Mesendoderm (in vitro differentiated cells): Measurements from ENCODE around the gene SEMA6D.
A peak's percentile ranks its signal among the peaks of the same experiment; 100 is the strongest.

Source experiments
- DNase-seq: peaks from one replicate; pipeline ENCODE4 v3.0.0; 2013
- H2AK5ac ChIP-seq: 2 replicates; pipeline ENCODE4 v1.6.1; 2013; ENCODE audit warnings: low read length, inconsistent platforms
- H2BK120ac ChIP-seq: 2 replicates; pipeline ENCODE4 v1.6.1; 2013; ENCODE audit warnings: low read depth, mild to moderate bottlenecking, low read length, moderate library complexity, mixed read lengths
- H2BK15ac ChIP-seq: replicated peaks from 2 replicates; pipeline ENCODE4 v1.6.1; 2013; ENCODE audit warnings: low read depth, mild to moderate bottlenecking, moderate library complexity
- H2BK5ac ChIP-seq: 2 replicates; pipeline ENCODE4 v1.6.1; 2013; ENCODE audit warnings: low read length, inconsistent platforms
- H3K18ac ChIP-seq: 2 replicates; pipeline ENCODE4 v1.6.1; 2013; ENCODE audit warnings: mild to moderate bottlenecking, low read length, mixed read lengths
- H3K23ac ChIP-seq: one replicate; pipeline ENCODE4 v1.6.1; 2013; ENCODE audit warnings: low read length
- H3K27ac ChIP-seq: 2 replicates; pipeline ENCODE4 v1.5.1; 2013; ENCODE audit warnings: low read depth, mild to moderate bottlenecking, inconsistent platforms, low read length, moderate library complexity
- H3K27me3 ChIP-seq: 2 replicates; pipeline ENCODE4 v1.6.1; 2013; ENCODE audit warnings: low read length, control low read depth, mild to moderate bottlenecking, inconsistent platforms; ENCODE audit not compliant: insufficient read depth, poor library complexity
- H3K36me3 ChIP-seq: 2 replicates; pipeline ENCODE4 v1.6.1; 2013; ENCODE audit warnings: low read length, inconsistent platforms; ENCODE audit not compliant: control insufficient read depth, insufficient read depth
- H3K4ac ChIP-seq: one replicate; pipeline ENCODE4 v1.6.1; 2013; ENCODE audit warnings: low read depth, mild to moderate bottlenecking, low read length, moderate library complexity
- H3K4me1 ChIP-seq: 2 replicates; pipeline ENCODE4 v1.6.1; 2013; ENCODE audit warnings: low read depth, low read length, inconsistent platforms; ENCODE audit not compliant: control insufficient read depth
- H3K4me2 ChIP-seq: 2 replicates; pipeline ENCODE4 v1.6.1; 2013; ENCODE audit warnings: low read length
- H3K4me3 ChIP-seq: 2 replicates; pipeline ENCODE4 v1.5.1; 2013; ENCODE audit warnings: mild to moderate bottlenecking, low read length
- H3K56ac ChIP-seq: one replicate; pipeline ENCODE4 v1.6.1; 2013; ENCODE audit warnings: low read length
- H3K79me1 ChIP-seq: 2 replicates; pipeline ENCODE4 v1.6.1; 2013; ENCODE audit warnings: low read length, inconsistent platforms
- H3K79me2 ChIP-seq: 2 replicates; pipeline ENCODE4 v1.6.1; 2013; ENCODE audit warnings: mild to moderate bottlenecking, low read length; ENCODE audit not compliant: control insufficient read depth, insufficient read depth
- H3K9ac ChIP-seq: 2 replicates; pipeline ENCODE4 v1.6.1; 2013; ENCODE audit warnings: low read length, inconsistent platforms
- H4K5ac ChIP-seq: one replicate; pipeline ENCODE4 v1.6.1; 2013; ENCODE audit warnings: low read length
- H4K8ac ChIP-seq: one replicate; pipeline ENCODE4 v1.6.1; 2013; ENCODE audit warnings: low read depth, mild to moderate bottlenecking, control low read depth, low read length, moderate library complexity
- WGBS: extraction: QIAGEN DNeasy Blood & Tissue Kit; methylation state at CpG from one replicate; pipeline ENCODE4 v1.1.7; 2013; ENCODE audit warnings: low lambda C conversion rate, missing lambda C conversion rate; ENCODE audit not compliant: insufficient coverage; ENCODE audit errors: extremely low coverage; 5-methylcytosine and 5-hydroxymethylcytosine counted together

SEMA6D gene

DNA sequence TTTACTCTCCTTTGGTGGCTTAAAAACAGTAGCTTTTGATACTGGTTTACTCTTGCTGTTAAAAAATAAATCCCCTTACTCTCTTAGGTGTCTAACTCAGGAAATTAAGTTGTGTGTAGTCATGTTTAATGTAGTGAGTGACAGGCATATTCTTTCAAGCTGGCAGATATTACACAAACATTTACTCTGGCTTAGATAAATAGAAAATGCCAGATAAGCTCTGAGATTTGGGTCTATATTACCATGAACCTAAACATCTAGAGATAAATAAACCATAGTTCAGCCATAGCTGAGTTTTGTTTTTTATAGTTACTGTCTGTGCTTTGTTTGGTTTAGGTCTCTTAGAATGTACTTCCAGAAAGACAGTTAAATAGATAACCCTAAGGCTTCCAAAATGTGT, 2.4 kb downstream of the SEMA6D start:
- Histone ChIP-seq H3K27me3 (no peaks in the 10 kb centered on the region), H4K8ac (no peak overlapping the region), H3K79me2 (peaks cover 2% of the 10 kb centered on the region), H3K4me2 (no peak overlapping the region), H2BK5ac (no peak overlapping the region), H3K4ac (no peak overlapping the region), H3K79me1 (no peaks in the 10 kb centered on the region), H3K36me3 (no peaks in the 10 kb centered on the region), H2BK15ac (no peak overlapping the region), H3K23ac (no peak overlapping the region), H3K56ac (no peak overlapping the region), H3K27ac (no peak overlapping the region), H3K4me1 (peaks cover 8% of the 10 kb centered on the region), H2BK120ac (no peak overlapping the region), H4K5ac (no peak overlapping the region), H3K18ac (no peak overlapping the region), H2AK5ac (no peak overlapping the region), H3K9ac (peak overlapping the region; percentile 42), H3K4me3 (no peak overlapping the region)
- no peak for DNase-seq

- Histone ChIP-seq H4K8ac (no peak overlapping the region), H3K27me3 (no peaks in the 10 kb centered on the region), H3K56ac (peak overlapping the region; percentile 51), H3K79me1 (no peaks in the 10 kb centered on the region), H3K4me3 (peak overlapping the region; percentile 4), H3K79me2 (peaks cover 2% of the 10 kb centered on the region), H3K9ac (peak overlapping the region; percentile 30), H2AK5ac (no peak overlapping the region), H3K23ac (no peak overlapping the region), H2BK15ac (no peak overlapping the region), H2BK120ac (no peak overlapping the region), H3K27ac (no peak overlapping the region), H3K18ac (no peak overlapping the region), H2BK5ac (no peak overlapping the region), H3K4me1 (peaks cover 8% of the 10 kb centered on the region), H4K5ac (no peak overlapping the region), H3K36me3 (no peaks in the 10 kb centered on the region), H3K4me2 (peak overlapping the region; percentile 26), H3K4ac (no peak overlapping the region)
- DNase-seq, result no peak
- WGBS, result no CpG with 5 or more reads among the region's 4 CpGs
Observed at GRCh38 chr15:47720555-47720954, 3.2 kb downstream of the SEMA6D start.

DNA sequence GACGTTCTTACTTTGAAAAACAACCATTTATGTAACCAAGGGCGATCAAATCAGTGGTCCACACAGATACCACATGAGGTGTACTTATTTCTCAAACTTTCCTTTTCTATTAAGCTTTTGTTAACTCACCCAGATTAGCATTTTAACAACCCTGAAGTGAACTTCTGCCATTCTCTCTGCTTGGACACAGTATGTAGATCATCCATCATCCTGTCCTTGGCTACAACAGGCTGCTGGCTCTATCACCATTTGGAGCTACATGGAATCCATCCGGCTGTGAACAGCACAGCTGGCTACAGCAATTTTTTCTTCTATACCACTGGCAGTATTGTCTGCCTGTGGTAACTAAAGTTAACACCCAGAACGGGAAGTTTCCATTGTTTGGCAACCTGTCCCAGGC, 4.4 kb downstream of the SEMA6D start:
- Histone ChIP-seq H3K79me1 (no peaks in the 10 kb centered on the region), H3K79me2 (peaks cover 2% of the 10 kb centered on the region), H3K36me3 (no peaks in the 10 kb centered on the region), H3K9ac (no peak overlapping the region), H3K4ac (no peak overlapping the region), H3K4me3 (no peak overlapping the region), H4K8ac (no peak overlapping the region), H3K27ac (no peak overlapping the region), H2BK120ac (no peak overlapping the region), H2BK5ac (no peak overlapping the region), H3K4me1 (peaks cover 6% of the 10 kb centered on the region), H2BK15ac (no peak overlapping the region), H2AK5ac (no peak overlapping the region), H3K56ac (no peak overlapping the region), H3K27me3 (no peaks in the 10 kb centered on the region), H3K23ac (no peak overlapping the region), H3K18ac (no peak overlapping the region), H3K4me2 (no peak overlapping the region), H4K5ac (no peak overlapping the region)
- no peak for DNase-seq
- WGBS, result no CpG with 5 or more reads among the region's 4 CpGs

DNA sequence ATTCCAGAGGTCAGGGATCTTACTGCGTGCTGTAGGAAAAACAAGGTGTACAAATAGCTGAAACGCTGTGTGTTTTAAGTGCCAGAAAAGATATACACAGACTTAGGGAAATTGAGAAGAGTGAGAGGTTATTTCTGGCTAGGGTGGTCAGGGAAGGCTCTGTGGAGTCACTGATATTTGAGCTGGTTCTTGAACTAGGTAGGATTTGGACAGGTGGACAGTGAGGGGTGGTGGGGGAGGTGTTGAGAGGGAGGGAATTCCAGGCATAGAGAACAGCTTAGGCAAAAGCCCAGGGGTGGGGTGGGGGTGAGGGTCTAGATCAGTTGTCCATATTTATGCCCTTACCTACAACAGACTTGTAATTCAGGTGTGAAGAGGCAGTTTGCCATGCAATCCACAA, 7.0 kb downstream of the SEMA6D start:
- Histone ChIP-seq H2BK15ac (no peak overlapping the region), H3K27ac (no peak overlapping the region), H3K36me3 (no peaks in the 10 kb centered on the region), H4K5ac (no peak overlapping the region), H4K8ac (no peak overlapping the region), H2AK5ac (no peak overlapping the region), H3K9ac (no peak overlapping the region), H3K79me1 (no peaks in the 10 kb centered on the region), H3K18ac (no peak overlapping the region), H3K79me2 (peaks cover 2% of the 10 kb centered on the region), H2BK120ac (no peak overlapping the region), H3K27me3 (no peaks in the 10 kb centered on the region), H3K4ac (no peak overlapping the region), H2BK5ac (no peak overlapping the region), H3K4me3 (no peak overlapping the region), H3K56ac (no peak overlapping the region), H3K4me2 (no peak overlapping the region), H3K23ac (no peak overlapping the region), H3K4me1 (peaks cover 13% of the 10 kb centered on the region)
- no CpG with 5 or more reads among the region's 2 CpGs for WGBS
- no peak for DNase-seq

DNA sequence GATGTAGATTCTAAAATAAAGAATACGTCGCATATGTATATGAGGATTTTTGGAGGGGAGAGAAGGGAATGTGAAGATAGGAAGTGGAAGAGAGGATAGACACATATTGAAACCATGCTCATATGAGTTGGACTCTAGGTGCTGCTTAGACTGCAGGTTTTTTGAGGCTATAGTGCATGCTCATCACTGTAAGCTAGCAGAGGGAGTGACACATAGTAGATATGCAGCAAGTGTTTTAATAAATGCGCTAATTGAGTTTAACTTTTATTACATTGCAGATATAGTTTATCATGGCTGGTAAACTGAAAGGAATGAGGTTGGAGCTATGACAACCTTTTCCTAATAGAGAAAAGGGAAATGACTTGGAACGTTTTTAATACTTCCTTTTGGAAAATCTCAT, 7.7 kb downstream of the SEMA6D start:
- Histone ChIP-seq H3K23ac (no peak overlapping the region), H2BK120ac (no peak overlapping the region), H3K9ac (no peak overlapping the region), H2BK15ac (no peak overlapping the region), H2BK5ac (no peak overlapping the region), H3K27me3 (no peaks in the 10 kb centered on the region), H2AK5ac (no peak overlapping the region), H3K4me1 (peaks cover 13% of the 10 kb centered on the region), H3K4me3 (no peak overlapping the region), H3K18ac (no peak overlapping the region), H3K79me1 (no peaks in the 10 kb centered on the region), H4K8ac (no peak overlapping the region), H3K4ac (no peak overlapping the region), H4K5ac (no peak overlapping the region), H3K56ac (no peak overlapping the region), H3K4me2 (no peak overlapping the region), H3K79me2 (peaks cover 2% of the 10 kb centered on the region), H3K36me3 (no peaks in the 10 kb centered on the region), H3K27ac (no peak overlapping the region)
- DNase-seq, result no peak
- 100% methylated on average over 2 of the region's 4 CpGs for WGBS

DNA sequence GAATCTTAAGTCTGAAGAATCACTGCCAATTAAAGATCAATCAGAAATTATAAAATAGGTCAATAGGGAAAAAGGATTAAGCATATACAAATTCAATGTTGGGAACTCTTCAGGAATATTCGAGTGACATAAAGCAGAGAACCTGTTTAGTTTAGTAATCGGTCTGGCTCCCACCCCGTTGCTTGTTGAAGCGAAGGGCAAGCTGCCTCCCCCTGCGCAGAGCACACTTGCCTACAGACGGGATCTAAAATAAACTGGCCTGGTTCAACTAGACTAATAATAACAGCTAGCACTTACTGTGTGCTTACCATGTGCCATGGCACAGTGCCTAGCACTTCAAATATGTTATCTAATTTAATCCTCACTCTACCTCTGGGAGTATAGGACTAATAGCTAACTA, 8.6 kb downstream of the SEMA6D start:
- Histone ChIP-seq H3K9ac (no peak overlapping the region), H3K4ac (no peak overlapping the region), H3K36me3 (no peaks in the 10 kb centered on the region), H3K27ac (no peak overlapping the region), H3K79me2 (no peaks in the 10 kb centered on the region), H3K79me1 (no peaks in the 10 kb centered on the region), H2BK5ac (no peak overlapping the region), H3K27me3 (no peaks in the 10 kb centered on the region), H3K18ac (no peak overlapping the region), H3K4me1 (peaks cover 10% of the 10 kb centered on the region), H3K56ac (no peak overlapping the region), H2AK5ac (no peak overlapping the region), H4K5ac (no peak overlapping the region), H2BK120ac (no peak overlapping the region), H4K8ac (no peak overlapping the region), H3K4me3 (no peak overlapping the region), H3K23ac (no peak overlapping the region), H2BK15ac (no peak overlapping the region), H3K4me2 (no peak overlapping the region)
- WGBS, result no CpG with 5 or more reads among the region's 6 CpGs
- no peak for DNase-seq
